ENCODE measurements around the gene USP36.
A peak's percentile ranks its signal among the peaks of the same experiment; 100 is the strongest.
"Not testable (repeated sequence)": the region's sequence is repeated elsewhere in the genome, so short reads cannot be mapped to it uniquely, and the experiment has no call there.

The USP36 gene

DNA sequence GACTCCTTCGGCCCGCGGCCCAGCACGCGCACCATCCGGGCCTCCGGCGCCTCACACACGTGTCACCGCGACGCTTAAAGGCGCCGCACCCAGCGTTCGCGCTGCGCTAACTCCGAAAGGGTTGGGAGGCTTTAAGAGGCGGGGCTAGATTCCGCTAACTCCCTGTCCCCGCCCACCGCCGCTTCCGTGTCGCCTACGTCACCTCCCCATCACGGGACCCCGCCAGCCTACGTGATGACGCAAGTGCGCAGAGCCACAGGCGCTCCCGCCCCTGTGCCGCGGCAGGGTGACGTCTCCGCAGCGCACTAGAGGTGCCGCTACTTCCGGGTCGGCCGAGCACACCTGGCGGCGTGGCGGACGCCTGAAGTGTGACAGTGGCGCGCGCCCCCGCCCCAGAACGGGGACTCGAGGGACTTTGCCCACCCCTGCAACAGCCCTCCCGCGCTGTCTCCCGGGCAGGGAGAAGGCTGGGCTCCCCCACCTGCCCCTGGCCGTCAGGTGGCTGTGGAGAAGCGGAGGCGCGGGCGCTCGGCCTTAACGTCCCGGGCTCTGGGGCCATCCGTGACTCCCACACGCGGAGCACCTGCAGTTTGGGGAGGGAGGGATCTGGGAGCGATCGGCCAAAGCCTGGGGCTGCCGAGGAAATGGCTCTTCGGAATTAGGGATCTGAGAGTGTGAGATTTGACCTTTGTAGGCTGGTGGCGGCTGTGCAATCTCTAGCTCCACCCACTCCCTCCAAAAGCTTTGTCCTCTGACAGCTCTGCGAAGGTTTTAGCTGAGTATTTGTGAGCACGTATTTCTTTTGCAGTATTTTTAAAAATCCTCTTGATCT, at the start of gene USP36:
Gene USP36, minus strand, starts transcription at position 35 of the 832 bp plus-strand sequence. CDS start 4,451 bp downstream, outside the sequence.
- peak; percentile 99 for DNase-seq

- not testable (repeated sequence) for DNase-seq
These were observed 49.5 kb upstream of the USP36 start for GRCh38 chr17:78890096-78890495.

DNA sequence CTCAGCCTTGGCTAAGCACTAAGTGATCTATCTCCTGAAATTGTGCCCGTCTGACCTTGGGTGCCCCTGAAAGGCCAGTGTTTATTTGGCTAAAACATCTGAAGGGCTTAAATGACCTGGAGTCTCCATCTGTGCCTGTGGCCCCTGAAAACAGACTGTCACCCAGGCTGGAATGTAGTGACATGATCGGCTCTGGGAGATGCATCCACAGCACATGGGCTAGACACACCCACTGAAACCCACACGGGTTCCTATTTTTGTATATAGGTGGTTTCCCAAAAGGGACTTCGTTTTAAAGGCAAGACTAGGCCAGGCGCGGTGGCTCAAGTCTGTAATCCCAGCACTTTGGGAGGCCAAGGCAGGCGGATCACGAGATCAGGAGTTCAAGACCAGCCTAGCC, 48.9 kb upstream of the USP36 start:
- no peak for DNase-seq

DNA sequence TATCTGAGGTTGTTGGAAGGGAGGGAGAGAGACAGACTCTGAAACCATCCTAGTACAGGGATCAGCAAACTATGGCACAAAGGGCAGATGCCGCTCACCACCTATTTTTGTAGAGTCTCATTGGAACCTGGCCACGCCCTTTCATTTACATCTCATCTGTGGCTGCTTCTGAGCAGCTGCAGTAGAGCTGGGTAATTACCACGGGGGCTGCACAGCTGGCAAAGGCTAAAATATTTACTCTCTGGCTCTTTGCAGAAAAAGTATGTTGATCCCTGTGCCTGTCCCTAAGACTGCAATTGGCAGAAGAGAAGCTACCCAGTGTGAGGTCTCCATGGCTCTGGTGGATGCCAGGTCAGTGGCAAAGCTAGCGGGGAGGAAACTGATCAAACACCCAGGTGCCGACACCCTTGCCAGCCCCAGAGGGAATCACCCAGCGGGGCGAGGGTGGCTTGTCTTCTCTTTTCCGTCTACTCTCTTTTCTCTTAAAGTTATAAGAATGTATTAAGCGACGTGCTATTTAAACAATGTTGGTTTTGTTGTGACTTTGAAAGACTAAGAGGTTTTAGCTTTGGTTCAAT, 48.4 kb upstream of the USP36 start:
- no peak for DNase-seq

DNA sequence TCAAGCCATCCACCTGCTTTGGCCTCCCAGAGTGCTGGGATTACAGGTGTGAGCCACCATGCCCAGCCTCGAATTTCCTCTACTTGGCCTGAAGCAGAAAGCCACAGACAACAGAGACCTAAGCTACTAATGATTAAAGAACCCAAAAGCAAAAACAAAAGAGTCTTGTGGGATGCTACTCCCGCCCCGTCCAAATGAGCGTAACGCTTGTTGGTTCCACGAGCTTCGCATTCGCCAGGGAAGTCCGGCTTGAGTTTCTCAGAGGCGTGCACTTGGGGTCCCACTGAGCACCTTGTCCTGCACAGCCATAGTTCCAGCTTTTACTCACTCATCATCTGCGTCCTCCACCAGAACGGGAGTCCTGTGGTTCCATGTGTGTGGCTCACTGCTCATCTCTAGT, 46.3 kb upstream of the USP36 start:
- no peak for DNase-seq

- no peak for DNase-seq
These were observed 45.3 kb upstream of the USP36 start for GRCh38 chr17:78885956-78886355.

DNA sequence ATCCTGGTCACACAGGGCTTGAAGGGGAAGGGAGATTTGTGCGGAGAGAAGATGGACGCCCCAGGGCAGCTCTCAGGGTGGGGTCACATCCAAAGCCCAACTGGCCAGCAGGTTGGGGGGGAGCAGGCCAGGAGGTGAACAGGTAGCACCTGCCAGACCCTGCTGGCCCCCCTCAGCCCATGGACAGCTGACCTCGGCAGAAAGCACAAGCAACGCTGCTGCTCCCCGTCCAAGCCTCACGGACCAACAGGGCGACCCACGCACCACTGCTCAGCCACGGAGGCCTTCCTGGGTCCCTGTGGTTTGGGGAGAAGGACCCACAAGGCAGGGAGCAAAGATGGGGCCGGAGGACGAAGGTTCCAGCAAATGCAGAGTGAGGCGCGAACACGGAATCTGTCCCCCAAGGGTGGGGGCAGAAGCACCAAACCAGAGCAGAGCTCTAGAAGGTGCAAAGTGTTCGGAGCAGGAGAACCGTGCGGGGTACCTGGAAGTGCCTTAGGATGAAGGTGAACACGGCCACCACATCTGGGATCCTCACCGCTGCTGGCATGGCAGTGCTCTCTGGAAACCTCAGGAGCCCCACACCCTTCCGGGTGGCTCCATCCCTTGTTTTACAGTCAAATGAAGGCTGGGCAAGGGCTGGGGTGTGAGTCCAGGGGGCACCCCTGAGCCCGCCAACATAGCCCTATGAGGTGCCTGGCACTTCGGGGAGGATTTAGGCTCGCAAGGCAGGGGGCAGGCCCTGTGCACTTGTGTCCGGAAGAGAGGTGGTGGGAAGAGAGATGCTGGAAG, 44.5 kb upstream of the USP36 start:
- DNase-seq = no peak

- DNase-seq = no peak
These were observed 43.7 kb upstream of the USP36 start for GRCh38 chr17:78884148-78884825.

DNA sequence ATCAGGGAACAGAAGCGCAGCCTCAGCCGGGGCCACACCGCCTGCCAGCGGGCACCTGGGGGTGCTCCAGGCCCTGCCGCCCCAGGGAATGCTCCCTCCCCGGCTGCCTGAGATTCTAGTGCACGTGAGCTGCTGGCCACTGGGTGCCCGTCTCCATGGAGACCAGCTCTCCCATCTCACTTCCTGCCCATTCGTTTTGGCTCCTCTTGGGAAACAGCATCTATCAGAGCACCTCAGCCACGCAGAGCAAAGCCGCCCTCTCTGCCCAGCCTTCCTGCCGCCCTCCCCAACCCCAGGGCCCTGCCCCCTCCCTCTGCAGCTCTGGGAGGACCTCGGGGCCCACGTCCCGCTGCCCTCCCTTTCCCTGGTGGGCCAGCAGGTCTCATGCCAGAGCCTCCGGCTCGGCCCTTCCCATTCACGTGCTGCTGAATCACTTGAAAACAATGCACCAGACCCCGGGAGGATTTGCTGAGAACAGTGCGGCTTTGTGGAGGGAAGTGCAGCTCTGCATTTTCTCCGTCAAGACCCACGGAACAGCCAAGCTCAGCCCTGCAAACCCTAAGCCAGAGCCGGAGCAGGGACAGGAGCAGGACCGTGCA, 43.0 kb upstream of the USP36 start:
- DNase-seq = peak; percentile 78

GRCh38 chr17:78883089-78883532, 42.5 kb upstream of the USP36 start:
- no peak for DNase-seq

GRCh38 chr17:78882540-78883088, 42.0 kb upstream of the USP36 start:
- no peak for DNase-seq

- DNase-seq = no peak
These were observed 39.1 kb upstream of the USP36 start for GRCh38 chr17:78879635-78880186.

- DNase-seq = no peak
These were observed 38.4 kb upstream of the USP36 start for GRCh38 chr17:78878871-78879527.

DNA sequence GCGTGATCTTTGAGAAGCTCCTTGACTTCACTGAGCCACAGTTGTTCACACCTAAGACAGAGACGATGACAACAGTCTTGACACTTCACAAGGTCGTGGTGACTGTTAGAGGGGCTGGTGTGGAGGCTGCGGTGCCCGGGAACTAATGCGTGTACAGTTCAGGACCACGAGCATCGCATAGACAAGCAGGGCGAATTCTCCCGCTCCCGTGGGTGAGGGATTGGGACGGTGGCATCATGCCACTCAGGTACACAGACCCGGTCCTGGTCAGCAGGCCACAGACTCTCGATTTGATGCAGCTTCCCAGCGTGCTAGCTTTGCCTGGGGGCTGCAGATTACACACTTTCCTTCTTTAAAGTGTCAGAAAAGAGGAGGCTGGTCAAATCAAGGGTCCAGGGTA, 37.6 kb upstream of the USP36 start:
- DNase-seq = no peak

GRCh38 chr17:78876954-78877517, 36.4 kb upstream of the USP36 start:
- not testable (repeated sequence) for DNase-seq

DNA sequence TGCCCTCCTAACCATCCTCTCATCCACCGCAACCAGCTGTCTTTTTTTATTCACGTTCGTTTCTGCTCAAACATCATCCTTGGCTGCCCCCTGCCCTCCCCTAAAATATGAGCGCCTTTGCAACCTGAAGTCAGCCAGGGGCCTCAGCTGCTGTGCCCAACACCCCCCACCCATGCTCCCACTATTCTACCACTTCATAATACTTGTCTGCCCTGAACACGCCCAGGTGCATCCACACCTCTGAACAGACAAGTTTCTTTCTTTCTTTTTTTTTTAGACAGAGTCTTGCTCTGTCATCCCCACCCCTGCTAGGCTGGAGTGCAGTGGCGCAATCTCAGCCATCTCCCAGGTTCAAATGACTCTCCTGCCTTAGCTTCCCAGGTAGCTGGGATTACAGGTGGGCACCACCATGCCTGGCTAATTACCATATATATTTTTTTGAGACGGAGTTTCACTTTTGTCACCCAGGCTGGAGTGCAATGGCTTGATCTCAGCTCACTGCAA, 35.5 kb upstream of the USP36 start:
- no peak for DNase-seq

DNA sequence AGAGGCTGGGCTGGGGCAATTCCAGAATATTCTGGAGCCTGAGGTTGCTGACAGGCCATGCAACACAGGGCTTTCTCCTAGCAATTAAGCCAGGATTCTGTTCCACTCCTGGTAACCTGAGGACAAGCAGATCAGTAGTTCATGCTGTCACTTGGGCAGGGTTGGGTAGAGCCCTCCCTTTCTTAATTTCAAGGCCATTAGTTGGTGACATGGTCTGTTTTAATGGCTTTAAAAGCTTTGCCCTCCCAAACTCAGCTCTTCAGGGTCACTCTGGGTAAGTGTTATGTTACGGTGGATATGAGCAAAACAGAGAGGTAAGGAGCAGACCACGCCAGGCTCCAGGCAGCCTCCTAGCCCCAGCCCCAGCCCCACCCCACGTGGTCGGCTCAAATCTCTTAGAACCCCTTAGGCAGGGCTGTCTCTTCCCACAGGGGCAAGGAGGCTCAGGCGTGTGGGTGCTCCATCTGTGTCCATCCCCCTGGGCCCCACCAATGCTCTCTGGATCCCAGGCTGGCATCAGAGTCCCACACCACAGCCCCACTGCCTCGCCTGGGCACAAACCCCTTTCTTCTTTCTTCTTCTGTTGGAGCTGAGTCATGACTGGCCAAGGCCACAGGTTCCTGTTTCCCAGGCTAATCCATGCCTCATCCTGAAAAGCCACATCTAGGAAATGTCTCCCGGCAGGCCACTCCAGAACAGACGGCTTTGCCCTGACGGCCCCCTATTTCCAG, 34.9 kb upstream of the USP36 start:
- DNase-seq = no peak

DNA sequence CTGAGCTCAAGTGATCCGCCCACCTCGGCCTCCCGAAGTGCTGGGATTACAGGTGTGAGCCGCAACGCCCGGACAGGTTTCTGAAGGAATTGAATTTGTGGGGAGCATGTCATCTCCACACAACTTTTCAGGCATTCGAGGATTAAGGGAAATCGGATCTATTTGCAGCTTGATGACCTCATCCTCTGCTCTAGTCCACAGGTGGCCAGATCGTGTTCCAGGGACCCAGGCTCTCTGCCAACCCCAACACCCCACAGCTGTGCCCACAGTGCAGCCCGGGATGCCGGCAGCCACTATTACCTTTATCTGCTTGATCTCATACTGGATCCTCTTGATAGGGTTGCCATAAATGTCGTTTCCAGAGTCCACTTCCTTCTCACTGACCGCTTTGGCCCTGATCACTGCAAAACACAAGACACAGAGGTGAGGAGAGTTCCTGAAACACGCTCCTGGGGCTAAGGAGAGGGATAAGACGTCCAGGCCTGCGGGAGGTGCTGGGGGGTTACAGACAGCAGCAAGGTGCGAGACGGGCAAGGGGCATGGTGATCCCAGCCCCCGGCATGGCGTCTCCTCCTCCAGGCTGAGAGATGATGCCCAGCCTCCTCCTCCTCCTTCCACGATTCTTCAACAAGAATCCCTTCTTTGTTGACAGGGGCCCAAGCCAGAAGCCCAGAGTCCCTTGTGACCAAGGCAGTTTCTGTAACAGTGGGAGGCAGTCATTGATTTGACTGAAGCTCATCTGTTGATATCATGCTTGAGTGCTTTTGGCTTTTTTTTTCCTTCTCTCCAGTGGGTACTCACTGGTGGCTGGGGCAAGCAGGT, 33.1 kb upstream of the USP36 start:
- DNase-seq = peak; percentile 76

DNA sequence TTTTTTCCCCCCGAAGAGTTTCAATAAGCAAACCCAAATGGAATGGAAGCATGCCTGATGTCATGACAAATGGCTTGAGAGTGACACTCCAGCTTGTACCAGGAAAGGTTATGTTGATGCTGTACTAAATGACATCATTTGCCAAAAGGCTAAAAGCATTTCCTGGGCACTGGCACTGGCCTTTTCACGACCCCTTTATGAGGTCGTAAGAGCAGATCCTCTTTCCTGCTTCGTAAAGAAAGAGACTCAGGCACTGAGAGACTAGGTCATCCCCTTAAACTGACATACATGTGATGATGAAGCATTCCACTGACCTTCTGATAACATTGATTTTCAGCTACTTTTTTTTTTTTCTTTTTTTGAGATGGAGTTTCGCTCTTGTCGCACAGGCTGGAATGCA, 31.9 kb upstream of the USP36 start:
- no peak for DNase-seq

Measured in NCI-H1092 treated with DMSO at 0.1 percent for 48 hours (cell line).